GM12875 (cell line): ENCODE results near the gene GBGT1.

Source experiments
- H3K4me3 ChIP-seq: one replicate; pipeline ENCODE4 v1.5.1; 2011; ENCODE audit warnings: low read depth, low read length, control low read depth
- TF ChIP-seq, protein P1 (sequence below): IDR thresholded peaks from 2 replicates; pipeline ENCODE4 v1.5.1; 2011; ENCODE audit warnings: low read depth, mild to moderate bottlenecking, control low read depth, inconsistent platforms, low read length, moderate library complexity, borderline replicate concordance; ENCODE audit not compliant: insufficient read depth

GBGT1 gene

GRCh38 chr9:133125941-133126696 is 37.6 kb downstream of the GBGT1 start:
- peak overlapping the region; percentile 24 for H3K4me3 ChIP-seq
- TF ChIP-seq, protein P1, sequence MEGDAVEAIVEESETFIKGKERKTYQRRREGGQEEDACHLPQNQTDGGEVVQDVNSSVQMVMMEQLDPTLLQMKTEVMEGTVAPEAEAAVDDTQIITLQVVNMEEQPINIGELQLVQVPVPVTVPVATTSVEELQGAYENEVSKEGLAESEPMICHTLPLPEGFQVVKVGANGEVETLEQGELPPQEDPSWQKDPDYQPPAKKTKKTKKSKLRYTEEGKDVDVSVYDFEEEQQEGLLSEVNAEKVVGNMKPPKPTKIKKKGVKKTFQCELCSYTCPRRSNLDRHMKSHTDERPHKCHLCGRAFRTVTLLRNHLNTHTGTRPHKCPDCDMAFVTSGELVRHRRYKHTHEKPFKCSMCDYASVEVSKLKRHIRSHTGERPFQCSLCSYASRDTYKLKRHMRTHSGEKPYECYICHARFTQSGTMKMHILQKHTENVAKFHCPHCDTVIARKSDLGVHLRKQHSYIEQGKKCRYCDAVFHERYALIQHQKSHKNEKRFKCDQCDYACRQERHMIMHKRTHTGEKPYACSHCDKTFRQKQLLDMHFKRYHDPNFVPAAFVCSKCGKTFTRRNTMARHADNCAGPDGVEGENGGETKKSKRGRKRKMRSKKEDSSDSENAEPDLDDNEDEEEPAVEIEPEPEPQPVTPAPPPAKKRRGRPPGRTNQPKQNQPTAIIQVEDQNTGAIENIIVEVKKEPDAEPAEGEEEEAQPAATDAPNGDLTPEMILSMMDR = no peak

- TF ChIP-seq, protein P1 = no peak
- no peak overlapping the region for H3K4me3 ChIP-seq
These were observed 38.8 kb downstream of the GBGT1 start for GRCh38 chr9:133124907-133125275.

GRCh38 chr9:133124123-133124906 is 39.4 kb downstream of the GBGT1 start:
- TF ChIP-seq, protein P1 = no peak
- no peak overlapping the region for H3K4me3 ChIP-seq

GRCh38 chr9:133122935-133123611 is 40.6 kb downstream of the GBGT1 start:
- TF ChIP-seq, protein P1 = no peak
- no peak overlapping the region for H3K4me3 ChIP-seq

DNA sequence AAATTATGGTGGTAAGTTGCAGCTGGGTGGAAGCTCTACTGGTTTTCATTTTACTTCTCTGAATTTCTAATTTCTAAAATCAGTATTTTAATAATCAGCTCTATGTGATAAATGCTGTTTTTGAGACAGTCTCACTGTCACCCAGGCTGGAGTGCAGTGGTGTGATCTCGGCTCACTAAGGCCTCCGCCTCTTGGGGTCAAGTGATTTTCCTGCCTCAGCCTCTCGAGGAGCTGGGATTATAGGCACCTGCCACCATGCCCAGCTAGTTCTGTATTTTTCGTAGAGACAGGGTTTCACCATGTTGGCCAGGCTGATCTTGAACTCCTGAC is 41.1 kb downstream of the GBGT1 start:
- no peak overlapping the region for H3K4me3 ChIP-seq
- TF ChIP-seq, protein P1 = no peak

- H3K4me3 ChIP-seq = no peak overlapping the region
- TF ChIP-seq, protein P1 = no peak
These were observed 41.7 kb downstream of the GBGT1 start for GRCh38 chr9:133121915-133122550.
